NCI-H1417 treated with DMSO at 0.1 percent for 48 hours (cell line): ENCODE data around the gene SYCE3.

Experiments
- DNase-seq: peaks from one replicate; lab custom pipeline; 2025; lab: John Stamatoyannopoulos, UW

Gene SYCE3

DNA sequence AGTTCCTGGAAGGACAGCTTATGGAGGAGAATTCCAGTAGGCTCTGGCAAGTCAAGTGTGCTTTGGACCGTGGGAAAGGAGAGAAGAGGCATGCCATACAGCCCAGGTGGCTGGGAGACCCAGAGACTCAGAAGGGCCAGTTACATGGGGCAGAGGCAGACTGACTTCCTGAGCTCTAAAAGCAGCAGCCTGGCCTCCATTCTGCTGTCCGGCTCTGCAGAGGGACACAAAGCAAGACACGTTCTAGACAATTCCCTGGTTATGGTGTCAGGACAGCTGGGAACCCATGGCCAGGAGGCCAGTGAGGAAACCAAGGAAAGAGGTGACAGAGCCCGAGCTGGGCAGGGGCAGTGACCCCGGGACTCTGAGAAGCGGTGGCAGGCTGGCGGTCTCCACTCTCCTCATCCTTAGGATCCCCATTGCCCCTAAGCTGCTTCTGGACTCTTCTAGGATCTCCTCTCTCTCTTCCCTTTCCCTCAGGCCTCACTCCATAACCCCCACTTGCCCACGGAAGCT lies 12.8 kb upstream of the SYCE3 start:
- DNase-seq = no peak

DNA sequence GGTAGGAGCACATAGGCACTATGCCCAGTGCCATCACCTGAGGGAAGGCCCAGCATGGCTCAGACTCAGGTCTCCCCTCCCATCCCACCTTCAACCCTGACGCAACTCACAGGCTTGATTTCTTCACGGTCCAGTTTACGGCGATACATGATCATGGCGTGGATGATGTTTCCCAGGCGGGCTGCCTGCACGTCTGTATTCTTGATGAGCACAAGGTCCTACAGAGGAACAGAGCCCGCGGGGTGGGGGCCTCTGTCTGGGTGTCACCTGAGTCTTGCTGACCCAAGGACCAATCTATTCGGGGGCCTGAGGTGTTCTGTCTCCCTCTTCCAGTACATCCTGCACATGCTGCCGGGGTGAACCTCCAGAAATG lies 11.7 kb upstream of the SYCE3 start:
- no peak for DNase-seq

DNA sequence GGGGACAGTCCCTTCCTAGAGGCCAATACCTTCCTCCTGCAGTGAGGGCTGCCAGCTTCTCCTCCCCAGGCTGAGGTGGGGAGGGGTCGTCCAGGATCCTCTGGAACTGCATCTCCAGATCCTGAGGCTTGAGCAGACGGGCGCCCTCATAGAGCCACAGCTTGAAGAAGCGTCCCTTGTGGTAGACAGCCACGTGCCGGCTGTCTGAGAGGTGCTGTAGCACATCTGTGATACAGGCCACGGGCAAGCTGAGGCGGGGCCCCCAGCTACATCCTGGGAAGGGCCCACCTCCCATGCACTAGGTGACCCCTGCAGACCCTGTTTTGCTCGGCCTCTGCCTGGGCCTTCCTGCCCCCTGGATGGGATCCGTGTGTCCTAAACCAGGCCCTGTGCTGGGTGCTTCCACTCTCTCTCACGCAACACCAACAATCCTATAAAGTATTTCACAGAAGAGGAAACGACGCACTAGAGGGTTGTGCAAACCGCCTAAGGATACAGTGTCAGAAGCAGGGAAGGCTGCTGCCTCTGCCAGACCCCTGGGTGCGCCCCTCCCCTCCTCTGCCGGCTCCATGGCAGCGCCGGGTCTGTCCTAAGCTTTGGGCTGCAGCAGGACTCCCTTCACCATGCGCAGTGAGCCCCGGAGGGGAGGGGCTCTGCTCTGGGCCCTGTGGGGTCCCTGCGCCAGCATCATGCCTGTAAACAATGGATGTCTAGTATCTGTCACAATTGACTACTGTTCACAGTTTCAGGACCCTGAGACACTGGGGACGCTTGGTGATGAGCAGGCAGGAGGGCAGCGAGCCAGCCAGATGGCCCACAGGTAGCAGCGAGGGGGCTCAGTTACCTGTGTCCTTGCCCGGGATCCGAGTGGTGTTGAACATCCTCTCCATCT lies 11.0 kb upstream of the SYCE3 start:
- no peak for DNase-seq

DNA sequence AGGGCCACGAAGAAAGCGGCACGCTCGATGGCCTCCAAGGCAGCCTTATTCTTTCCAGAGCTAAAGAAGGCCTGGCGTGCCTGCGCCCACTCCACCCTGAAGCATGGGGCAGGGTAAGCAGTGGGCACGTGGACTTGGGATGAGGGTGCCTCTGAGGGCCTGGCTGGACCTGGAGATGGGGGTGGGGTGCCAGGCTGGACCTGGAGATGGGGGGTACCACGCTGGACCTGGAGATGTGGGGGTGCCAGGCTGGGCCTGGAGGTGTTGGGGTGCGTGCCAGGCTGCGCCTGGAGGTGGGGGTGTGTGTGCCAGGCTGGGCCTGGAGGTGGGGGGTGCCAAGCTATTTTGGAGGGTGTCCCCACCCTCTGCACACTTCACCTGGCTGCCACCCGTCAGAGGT lies 10.2 kb upstream of the SYCE3 start:
- no peak for DNase-seq

DNA sequence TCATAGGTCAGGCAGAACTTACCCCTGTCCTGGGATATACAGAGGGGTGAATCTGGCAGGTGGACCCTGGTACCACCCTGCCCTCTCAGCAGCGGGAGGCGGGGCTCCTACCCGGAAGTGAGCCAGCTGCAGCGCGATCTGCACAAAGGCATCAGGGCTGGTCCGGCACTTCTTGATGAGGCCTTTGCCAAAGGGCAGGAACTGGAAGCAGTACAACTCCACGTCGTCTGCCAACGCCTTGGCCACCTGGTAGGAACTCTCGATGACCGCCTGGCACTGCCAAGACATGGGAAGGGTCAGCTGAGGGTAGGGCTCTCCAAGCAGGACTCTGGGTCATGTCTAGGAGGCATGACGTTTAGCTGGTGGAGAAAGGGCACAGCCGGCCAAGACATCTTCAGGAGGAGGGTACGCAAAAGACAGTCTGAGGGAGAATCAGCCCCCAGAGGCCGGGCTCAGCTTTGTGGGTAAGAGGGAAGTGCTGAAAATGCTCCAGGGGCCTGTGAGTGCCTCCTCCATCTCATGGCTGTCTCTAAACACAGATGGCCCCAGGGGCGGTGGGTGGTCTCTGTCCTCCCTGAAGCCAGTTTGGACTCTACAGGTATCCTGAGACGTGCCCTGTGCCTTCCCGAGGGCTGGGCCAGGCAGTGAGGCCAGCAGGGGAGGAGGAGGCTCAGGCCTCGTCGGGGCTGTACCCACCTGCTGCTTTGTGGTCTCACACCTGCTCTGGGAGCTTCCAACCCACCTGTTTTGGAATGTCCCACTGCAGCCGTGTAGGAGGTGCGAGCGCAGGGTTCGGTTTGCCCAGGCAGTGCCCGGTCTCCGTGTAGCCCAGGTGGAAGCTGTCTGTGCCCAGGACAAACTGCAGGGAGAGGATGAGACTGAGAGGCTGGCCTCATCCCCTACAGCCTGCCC lies 8.8 kb upstream of the SYCE3 start:
- DNase-seq = no peak

DNA sequence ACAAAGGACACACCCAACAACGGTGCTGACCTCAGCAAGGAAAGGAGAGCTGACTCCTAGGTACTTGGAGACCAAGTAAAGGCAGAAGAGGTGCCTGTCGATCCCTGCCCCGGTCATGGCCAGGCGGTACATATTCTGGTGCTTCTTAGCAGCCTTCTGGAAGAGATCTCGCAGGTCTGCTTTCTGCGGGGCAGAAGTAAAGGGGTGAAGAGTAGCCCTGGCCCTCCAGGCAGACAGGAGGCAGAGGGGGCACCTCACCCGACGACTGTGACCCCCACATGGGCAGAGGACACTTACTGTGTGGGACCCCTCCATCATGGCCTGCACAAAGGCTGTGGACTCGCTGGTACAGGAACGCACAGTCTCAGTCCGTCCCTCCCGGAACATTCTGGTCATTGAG lies 8.1 kb upstream of the SYCE3 start:
- no peak for DNase-seq

DNA sequence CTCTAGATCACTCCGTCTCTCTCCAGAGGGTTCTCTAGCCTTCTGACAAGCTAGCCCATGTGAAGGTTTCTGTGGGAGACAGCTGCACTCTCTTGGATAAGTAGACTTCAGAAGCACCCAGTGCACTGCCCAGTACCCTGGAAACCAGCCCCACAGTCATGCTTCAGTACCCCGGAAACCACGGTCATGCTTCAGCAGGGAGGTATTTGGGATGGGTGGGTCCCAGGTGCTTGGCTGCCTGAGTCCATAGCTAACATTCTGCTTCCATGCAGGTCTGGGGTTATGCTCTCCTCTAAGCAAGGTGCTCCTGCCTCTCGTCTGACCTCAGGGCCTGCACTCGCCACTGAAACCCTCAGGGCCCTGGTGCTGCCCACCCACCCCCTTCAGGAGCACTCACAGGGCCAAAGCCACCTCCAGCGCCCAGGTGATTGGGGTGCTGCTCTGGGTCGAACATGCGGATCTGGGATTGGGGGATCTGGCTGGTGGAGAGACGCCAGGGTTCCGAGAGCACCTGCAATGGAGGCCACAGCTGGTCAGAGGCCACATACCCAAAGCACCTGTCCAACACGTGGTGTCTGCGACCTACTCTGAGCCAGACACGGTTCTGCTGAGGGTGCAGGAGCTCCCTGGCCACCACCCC lies 7.3 kb upstream of the SYCE3 start:
- no peak for DNase-seq

DNA sequence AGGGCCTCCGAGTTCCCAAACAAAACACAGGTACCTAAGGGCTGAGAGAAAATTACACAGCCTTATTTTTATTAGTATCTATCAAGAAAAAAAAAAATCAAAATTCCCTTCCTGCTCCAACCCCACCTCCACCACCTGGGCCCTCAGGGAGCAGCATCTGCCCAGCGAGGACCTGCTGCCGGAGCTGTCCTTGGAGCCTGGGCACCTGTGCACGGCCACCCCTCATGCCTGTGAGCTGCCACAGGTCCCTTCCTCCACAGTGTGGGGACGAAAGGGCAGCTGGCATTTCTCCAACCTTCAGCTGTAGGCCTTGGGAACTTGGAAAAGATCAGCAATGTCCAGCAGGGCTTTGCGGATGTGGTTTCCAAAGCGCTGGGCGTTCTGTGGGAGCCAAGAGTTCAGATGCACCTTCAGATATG lies 6.3 kb upstream of the SYCE3 start:
- DNase-seq = no peak

DNA sequence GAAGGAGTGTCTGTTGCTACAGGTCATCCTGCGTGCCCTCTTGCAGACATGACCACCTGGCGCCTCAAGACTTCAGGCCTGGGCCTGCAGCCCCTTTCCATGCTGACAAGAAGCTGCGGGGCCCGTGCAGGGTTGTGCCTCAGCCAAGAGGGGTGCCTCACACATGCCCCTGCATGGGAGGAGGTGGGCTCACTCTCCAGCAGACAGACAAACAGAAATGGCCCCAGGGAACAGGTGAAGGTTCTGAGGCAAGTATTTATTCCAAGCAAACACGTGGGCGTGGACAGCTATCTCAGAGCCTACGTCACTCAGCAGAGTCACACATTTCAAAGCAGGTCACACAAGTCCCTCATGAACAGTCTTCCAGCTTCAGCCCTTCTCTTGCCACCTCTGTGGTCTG lies 5.9 kb upstream of the SYCE3 start:
- DNase-seq = no peak

DNA sequence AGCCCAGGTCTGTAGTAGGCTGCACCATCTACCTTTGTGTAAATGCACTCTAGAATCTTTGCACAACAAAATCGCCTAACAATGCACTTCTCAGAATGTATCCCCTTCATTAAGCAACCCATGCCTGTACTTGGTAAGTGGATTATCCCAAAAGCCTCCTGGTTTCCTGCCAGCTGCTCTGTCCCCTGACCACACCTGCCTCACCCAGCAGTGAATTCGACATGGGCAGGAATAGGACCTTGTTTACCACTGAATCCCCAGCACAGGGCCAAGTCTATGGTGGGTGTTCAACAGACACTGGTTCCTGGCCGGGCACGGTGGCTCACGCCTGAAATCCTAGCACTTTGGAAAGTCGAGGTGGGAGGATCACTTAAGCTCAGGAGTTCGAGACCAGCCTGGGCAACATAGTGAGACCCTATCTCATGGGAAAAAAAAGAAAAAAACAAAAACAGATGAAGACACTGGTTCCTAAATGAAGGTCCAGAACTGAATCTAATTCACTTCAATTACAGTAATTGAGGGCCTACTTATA lies 5.1 kb upstream of the SYCE3 start:
- no peak for DNase-seq

DNA sequence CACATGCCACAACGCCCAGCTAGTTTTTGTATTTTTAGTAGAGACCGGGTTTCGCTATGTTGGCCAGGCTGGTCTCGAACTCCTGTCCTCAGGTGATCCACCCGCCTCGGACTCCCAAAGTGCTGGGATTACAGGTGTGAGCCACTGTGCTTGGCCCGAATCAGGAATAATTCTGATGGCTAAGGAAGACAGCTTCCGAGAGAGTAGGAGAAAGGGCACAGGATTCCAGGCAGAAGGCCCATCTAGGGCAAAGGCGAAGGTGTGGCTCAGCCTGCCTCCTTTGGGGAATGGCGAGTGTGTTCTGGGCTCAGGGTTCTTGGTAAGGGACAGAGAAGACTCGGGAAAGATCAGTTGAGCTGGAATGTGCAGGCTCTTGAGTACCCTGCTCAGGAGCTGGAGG lies 1.6 kb upstream of the SYCE3 start:
- no peak for DNase-seq

DNA sequence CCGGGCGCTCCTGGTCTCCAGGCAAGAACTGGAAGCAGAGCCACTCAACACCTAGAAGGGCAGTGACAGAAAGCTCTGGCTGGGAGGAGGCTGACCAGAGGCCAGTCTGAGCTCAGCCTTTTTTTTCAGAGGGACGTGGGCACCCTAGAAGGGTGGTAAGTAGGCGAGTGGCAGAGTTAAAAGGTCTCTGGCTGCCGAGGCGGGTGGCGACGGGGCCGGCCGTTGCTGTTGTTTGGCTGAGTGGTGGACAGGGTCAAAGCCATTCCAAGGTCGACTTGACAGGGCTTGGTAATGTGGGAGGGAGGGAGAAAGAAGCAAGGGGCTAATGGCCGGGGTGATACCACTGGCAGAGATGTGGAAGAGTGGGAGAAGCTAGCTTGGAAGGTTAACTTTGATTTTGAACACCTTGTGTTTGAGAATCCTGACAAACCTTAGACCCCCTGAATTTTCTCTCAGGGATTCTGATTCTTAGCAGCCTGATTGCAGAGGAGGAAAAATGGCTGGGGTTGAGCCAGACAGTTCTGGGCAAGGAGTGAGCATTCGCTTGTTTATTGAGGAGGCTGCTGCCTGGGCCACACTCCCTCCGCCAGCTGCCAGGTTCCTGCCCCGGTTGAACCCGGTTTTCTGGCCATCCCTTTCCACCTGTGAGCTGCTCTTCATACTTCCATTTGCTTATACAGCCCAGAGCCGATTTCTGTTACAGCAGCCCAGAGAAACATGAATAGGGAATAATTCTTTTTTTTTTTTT lies 868 bp upstream of the SYCE3 start:
- DNase-seq = no peak

DNA sequence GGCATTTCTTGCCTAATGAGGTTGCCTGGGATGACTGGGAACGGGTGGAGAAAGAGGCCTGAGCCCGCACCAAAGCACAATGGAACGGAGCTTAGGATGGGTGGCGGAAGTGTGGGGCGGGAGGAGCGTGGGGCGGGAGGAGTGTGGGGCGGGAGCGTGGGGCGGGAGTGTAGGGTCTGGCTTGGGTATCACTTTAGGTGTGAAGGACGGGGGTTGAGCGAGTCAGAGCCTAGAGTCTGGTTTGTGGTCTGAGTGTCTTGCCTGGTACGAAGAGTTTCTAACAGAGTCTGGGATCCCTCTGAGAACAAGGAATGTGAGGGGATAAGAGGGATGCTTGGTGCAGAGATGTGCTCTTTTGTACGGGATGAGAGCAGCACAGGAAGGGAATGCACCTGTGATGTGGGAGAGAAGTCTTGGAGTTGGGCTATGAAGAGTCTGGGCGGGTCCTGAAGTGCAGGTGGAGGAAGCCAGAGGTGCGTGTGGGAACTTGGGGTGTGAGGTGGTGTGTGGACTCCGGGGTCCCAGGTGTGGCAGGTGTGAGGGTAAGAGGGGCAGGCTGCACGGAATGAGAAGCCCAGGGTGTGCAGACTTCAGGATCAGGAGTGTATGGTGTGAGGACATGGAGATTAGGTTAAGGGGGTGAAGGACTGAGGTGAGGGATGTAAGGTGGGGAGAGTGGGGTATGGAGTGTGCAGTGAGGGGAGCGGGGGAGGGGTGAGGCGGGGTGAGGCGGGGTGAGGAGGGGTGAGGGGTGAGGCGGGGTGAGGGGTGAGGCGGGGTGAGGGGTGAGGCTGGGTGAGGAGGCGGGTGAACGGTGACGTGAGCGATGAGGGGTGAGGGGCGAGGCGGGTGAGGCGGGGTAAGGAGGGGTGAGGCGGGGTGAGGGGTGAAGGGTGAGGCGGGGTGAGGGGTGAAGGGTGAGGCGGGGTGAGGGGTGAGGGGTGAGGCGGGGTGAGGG lies 1.0 kb downstream of the SYCE3 start:
- no peak for DNase-seq

DNA sequence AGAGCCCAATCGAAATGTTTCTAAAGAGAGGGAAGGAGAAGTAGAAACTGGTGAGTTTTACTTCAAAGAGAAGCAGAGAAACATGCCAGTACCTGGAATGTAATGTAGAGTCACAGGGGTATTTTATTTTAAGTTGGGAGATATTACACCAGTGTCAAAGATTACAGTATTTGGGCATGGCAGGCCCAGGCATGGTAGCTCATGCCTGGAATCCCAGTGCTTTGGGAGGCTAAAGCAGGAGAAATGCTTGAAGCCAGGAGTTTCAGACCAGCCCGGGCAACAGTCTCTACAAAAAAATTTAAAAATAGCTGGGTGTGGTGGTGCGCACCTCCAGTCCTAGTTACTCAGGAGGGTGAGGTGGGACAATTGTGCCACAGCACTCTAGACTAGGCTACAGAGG lies 2.7 kb downstream of the SYCE3 start:
- no peak for DNase-seq

DNA sequence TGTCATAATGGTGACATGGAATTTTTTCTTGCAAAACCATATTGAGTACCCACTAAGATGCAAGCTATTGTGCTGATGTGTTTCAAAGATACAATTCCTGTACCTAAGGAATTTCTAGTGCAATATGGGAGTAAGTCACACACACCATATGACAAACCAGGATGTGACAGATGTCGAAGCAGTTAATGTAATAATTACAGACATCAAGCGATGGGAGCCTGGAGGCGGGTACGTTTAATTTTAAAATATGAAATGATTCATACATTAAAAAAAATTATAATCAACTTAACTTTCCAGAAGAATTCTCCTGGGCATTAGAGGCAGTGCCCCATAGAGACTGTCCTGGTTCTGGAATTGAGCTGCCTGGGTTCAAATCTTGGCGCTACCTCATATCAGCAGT lies 6.0 kb downstream of the SYCE3 start:
- DNase-seq = no peak

DNA sequence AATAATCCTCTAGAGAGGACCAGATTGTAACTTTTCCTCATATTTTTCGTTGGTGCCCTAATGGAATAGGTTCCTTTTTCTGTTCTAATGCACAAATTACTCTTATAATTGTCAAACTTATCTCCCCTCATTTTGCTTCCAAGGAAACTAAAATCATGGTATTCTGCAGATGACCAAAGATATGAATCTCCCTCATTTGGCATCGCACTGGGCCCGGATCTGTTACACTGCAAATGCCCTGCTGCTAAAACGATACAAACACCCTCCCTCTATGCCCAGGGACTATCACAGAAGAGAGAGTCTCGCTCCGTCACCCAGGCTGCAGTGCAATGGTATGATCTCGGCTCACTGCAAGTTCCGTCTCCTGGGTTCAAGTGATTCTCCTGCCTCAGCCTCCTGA lies 9.4 kb downstream of the SYCE3 start:
- no peak for DNase-seq

DNA sequence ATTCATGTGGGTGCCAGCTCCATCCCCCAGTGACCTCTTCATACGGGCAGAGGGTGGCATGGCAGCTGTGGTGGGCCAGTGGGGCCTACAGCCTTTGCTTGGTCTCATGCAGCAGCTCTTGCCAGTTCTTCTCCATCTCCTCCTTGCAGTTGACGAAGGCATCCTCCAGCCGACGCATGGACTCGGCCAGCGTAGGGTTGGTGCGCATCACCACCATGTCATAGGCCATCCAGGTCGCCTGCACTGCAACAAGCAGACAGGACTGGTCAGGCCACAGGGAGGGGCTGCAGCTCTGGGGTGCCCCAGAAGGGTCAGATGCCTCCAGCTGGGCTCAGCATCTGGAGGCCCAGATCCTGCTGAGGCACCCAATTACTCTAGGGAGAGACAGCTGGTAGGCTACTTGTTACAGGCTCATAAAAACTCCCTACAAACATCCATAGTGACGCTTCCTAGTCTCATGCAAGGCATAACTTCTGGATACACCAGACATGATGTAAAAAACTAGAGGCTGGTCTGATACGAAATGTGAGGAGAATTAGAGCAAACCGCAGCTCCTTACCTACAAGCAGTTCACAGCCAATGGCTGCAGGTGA lies 11.5 kb downstream of the SYCE3 start:
- no peak for DNase-seq

DNA sequence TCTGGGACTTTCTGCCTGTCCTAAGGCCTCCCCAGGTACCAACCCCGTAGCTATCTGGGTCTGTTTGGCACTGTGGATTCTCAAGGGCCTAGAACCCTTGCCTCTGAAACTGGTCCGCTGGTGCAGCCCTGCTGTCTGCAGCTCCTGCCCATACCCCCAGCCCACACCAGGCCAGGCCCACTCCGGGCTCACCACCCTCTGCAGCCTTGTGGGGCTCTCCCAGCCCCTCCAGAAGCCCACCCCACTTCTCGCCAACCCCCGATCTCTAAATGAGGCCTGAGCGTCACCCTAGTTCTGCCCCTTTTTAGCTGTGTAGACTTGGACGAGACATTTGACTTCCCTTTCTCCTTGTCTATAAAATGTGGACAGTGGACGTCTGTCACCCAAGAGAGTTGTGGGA lies 12.3 kb downstream of the SYCE3 start:
- no peak for DNase-seq

DNA sequence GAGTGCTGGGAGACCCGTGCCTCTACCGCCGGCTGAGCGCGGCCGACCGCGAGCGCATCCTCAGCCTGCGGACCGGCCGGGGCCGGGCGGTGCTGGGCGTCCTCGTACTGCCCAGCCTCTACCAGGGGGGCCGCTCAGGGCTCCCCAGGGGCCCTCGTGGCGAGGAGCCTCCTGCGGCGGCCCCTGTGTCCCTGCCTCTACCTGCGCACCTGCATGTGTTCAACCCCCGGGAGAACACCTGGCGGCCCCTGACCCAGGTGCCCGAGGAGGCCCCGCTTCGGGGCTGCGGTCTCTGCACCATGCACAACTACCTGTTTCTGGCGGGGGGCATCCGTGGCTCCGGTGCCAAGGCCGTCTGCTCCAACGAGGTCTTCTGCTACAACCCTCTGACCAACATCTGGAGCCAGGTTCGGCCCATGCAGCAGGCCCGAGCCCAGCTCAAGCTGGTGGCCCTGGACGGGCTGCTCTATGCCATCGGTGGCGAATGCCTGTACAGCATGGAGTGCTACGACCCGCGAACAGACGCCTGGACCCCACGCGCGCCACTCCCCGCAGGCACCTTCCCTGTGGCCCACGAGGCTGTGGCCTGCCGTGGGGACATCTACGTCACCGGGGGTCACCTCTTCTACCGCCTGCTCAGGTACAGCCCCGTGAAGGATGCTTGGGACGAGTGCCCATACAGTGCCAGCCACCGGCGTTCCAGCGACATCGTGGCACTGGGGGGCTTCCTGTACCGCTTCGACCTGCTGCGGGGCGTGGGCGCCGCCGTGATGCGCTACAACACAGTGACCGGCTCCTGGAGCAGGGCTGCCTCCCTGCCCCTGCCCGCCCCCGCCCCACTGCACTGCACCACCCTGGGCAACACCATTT lies 13.6 kb downstream of the SYCE3 start:
- DNase-seq = no peak
